Activated CD8-positive, alpha-beta T cell treated with anti-CD3 and anti-CD28 coated beads for 36 hours (primary cell): Measurements from ENCODE around the gene ERN1. TPM values are rescaled to one million over a fixed set of nuclear protein-coding genes. Genes with fewer than 3 reads are reported as not detected.
"Not testable (repeated sequence)": the region's sequence is repeated elsewhere in the genome, so short reads cannot be mapped to it uniquely, and the experiment has no call there.

Experiments
- ATAC-seq: fragments of 200-7000 bp; cut with Tn5 transposase; one replicate; pipeline ENCODE4 v1.10.0; 2021; ENCODE audit warnings: mild to moderate bottlenecking, moderate library complexity
- CTCF ChIA-PET: fragments of 350-600 bp; sonication (Branson Sonifier 250); formaldehyde crosslinking; loops from one replicate; lab custom pipeline; 2021; ENCODE audit warnings: antibody characterized with exemption; lab: Charles Lee
- POLR2A ChIA-PET: fragments of 350-600 bp; sonication (Branson Sonifier 250); formaldehyde crosslinking; loops from one replicate; lab custom pipeline; 2021; ENCODE audit warnings: antibody characterized with exemption; lab: Charles Lee
- DNase-seq: peaks from one replicate; pipeline ENCODE4 v3.0.0-alpha.2; 2020
- H3K27ac Mint-ChIP-seq: one replicate; pipeline ENCODE4 v1.8.0; 2021; ENCODE audit warnings: mild to moderate bottlenecking, mixed read lengths
- H3K27me3 Mint-ChIP-seq: one replicate; pipeline ENCODE4 v1.8.0; 2021; ENCODE audit warnings: mixed read lengths
- H3K36me3 Mint-ChIP-seq: one replicate; pipeline ENCODE4 v1.8.0; 2021; ENCODE audit warnings: low read depth, mixed read lengths
- H3K4me1 Mint-ChIP-seq: one replicate; pipeline ENCODE4 v1.8.0; 2021; ENCODE audit warnings: low read depth, mixed read lengths
- H3K4me3 Mint-ChIP-seq: one replicate; pipeline ENCODE4 v1.8.0; 2021; ENCODE audit warnings: mild to moderate bottlenecking, moderate library complexity, mixed read lengths
- H3K9me3 Mint-ChIP-seq: one replicate; pipeline ENCODE4 v1.8.0; 2021; ENCODE audit warnings: mixed read lengths
- CTCF ChIP-seq: fragments of 200-600 bp; IDR thresholded peaks from one replicate; pipeline ENCODE4 v1.8.0; 2022; ENCODE audit warnings: antibody characterized with exemption, mild to moderate bottlenecking
- intact Hi-C: fragments of 100-400 bp; cut with micrococcal nuclease; formaldehyde crosslinking; loops from one replicate; pipeline ENCODE4 v1.10.0; 2022
- total RNA-seq, 2 experiments: library from RNA; stranded (reverse); gene quantifications; one replicate each; pipeline ENCODE4 v1.2.3, GENCODE V29; 2021

Gene ERN1
- 10 to 100 TPM; 19.2 to 23.6 TPM for total RNA-seq

GRCh38 chr17:64129765-64130558 lies at the start of gene ERN1:
ERN1 (minus strand) TSS chr17:64130144; CDS start chr17:64130029, 115 bp downstream.
- Mint-ChIP-seq H3K4me1 (peaks cover 40% of the 10 kb centered on the region), H3K36me3 (peaks cover 12% of the 10 kb centered on the region), H3K9me3 (no peaks in the 10 kb centered on the region), H3K27me3 (no peaks in the 10 kb centered on the region), H3K27ac (peak within 1 kb of the TSS; percentile 97), H3K4me3 (peak within 1 kb of the TSS; percentile 93)
- DNase-seq (peak; percentile 92), ATAC-seq (peak; percentile 89)
- CTCF ChIA-PET = interaction anchor here (1.4 to 12.9 kb wide), 8 partner anchors 8 to 226 kb away, joined by 3 to 419 read pairs (median 24); partner anchors contain the start of gene GH1
- intact Hi-C loops = loop anchor here (5.0 kb wide), 2 partner anchors 68 to 213 kb away; partner anchors contain the start of gene GH1
- TF ChIP-seq CTCF = no peak
- POLR2A ChIA-PET = interaction anchor here (0.6 to 6.8 kb wide), 21 partner anchors 9 to 218 kb away, joined by 3 to 83 read pairs (median 4); partner anchors contain the start of genes CSHL1 and ICAM2

GRCh38 chr17:64179024-64179423 lies 49.1 kb upstream of the ERN1 start:
- intact Hi-C loops, DNase-seq: not testable (repeated sequence)
- H3K36me3 Mint-ChIP-seq = peaks cover 16% of the 10 kb centered on the region

GRCh38 chr17:64178011-64178825 lies 48.3 kb upstream of the ERN1 start:
- ChIA-PET POLR2A (interaction anchor here (1.0 kb wide), 1 partner anchor 11 kb away, joined by 3 read pairs; no protein-coding TSS in a partner anchor), CTCF (interaction anchor here (0.8 to 4.4 kb wide), 5 partner anchors 9 to 113 kb away, joined by 3 to 14 read pairs (median 4); no protein-coding TSS in a partner anchor)
- Mint-ChIP-seq H3K4me1 (no peaks in the 10 kb centered on the region), H3K36me3 (peaks cover 16% of the 10 kb centered on the region), H3K4me3 (no peak overlapping the region), H3K27me3 (no peaks in the 10 kb centered on the region), H3K27ac (no peak overlapping the region), H3K9me3 (no peaks in the 10 kb centered on the region)
- no peak for TF ChIP-seq CTCF
- intact Hi-C loops = no loop called here
- ATAC-seq = no peak
- DNase-seq = no peak

More at GRCh38 chr17:64179024-64179423, 49.1 kb upstream of the ERN1 start:
- not testable (repeated sequence) for ATAC-seq, H3K27ac Mint-ChIP-seq, H3K27me3 Mint-ChIP-seq, H3K4me1 Mint-ChIP-seq, H3K4me3 Mint-ChIP-seq, H3K9me3 Mint-ChIP-seq
- POLR2A ChIA-PET = interaction anchor here (1.0 kb wide), 1 partner anchor 12 kb away, joined by 3 read pairs; no protein-coding TSS in a partner anchor
- CTCF ChIA-PET = interaction anchor here (0.8 to 1.6 kb wide), 3 partner anchors 11 to 45 kb away, joined by 3 to 4 read pairs (median 3); no protein-coding TSS in a partner anchor

- no peak for ATAC-seq
- Mint-ChIP-seq H3K36me3 (peaks cover 18% of the 10 kb centered on the region), H3K4me1 (no peaks in the 10 kb centered on the region), H3K9me3 (no peaks in the 10 kb centered on the region), H3K27ac (no peak overlapping the region), H3K27me3 (no peaks in the 10 kb centered on the region), H3K4me3 (no peak overlapping the region)
- ChIA-PET CTCF (interaction anchor here (0.6 to 4.4 kb wide), 4 partner anchors 8 to 420 kb away, joined by 3 to 14 read pairs (median 4); no protein-coding TSS in a partner anchor), POLR2A (no interaction called here)
- no peak for DNase-seq
- intact Hi-C loops = no loop called here
- TF ChIP-seq CTCF = no peak
Observed at GRCh38 chr17:64177311-64178010, 47.5 kb upstream of the ERN1 start.
